ENCODE data around the gene RSPO1.

DNA sequence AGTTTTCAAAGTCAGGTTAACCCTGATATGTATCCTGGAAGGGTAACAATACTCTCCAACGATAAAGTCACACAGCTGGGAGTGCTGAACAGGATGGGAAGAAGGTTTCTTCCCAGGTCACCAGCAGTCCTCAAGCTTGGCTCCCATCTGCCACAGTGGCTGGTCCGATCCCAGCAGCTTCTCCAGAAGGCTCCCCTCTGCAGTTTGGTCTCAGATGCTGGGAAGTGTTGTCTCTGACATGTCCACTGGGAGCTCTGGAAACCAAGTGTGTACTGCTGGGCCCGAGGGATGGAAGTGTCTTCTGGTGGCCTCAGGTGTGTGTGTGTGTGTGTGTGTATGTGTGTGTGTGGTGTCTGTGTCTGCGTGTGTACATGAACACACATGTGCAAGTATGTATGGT lies 22.5 kb downstream of the RSPO1 start:
- TF ChIP-seq, protein P1, sequence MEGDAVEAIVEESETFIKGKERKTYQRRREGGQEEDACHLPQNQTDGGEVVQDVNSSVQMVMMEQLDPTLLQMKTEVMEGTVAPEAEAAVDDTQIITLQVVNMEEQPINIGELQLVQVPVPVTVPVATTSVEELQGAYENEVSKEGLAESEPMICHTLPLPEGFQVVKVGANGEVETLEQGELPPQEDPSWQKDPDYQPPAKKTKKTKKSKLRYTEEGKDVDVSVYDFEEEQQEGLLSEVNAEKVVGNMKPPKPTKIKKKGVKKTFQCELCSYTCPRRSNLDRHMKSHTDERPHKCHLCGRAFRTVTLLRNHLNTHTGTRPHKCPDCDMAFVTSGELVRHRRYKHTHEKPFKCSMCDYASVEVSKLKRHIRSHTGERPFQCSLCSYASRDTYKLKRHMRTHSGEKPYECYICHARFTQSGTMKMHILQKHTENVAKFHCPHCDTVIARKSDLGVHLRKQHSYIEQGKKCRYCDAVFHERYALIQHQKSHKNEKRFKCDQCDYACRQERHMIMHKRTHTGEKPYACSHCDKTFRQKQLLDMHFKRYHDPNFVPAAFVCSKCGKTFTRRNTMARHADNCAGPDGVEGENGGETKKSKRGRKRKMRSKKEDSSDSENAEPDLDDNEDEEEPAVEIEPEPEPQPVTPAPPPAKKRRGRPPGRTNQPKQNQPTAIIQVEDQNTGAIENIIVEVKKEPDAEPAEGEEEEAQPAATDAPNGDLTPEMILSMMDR (IDR thresholded peaks at IDR 0.05), result no peak
- TF ChIP-seq POLR2AphosphoS5 (IDR thresholded peaks at IDR 0.05; ENCODE audit: low read depth, low read length), result no peak

Data from Panc1 (cell line).